ENCODE data around the gene TBX21.

Gene TBX21

GRCh38 chr17:47733047-47733673 is at the start of gene TBX21:
TSS of gene TBX21 (plus strand) at chr17:47733236. CDS start at chr17:47733455, 219 bp downstream.
- DNase-seq, result peak; percentile 93

- DNase-seq, result no peak
Observed at GRCh38 chr17:47684025-47684424, 49.0 kb upstream of the TBX21 start.

GRCh38 chr17:47684535-47685193 is 48.4 kb upstream of the TBX21 start:
- no peak for DNase-seq

- no peak for DNase-seq
Observed at GRCh38 chr17:47685556-47686275, 47.3 kb upstream of the TBX21 start.

- DNase-seq, result no peak
Observed at GRCh38 chr17:47686276-47686635, 46.8 kb upstream of the TBX21 start.

GRCh38 chr17:47686664-47687327 is 46.2 kb upstream of the TBX21 start:
- DNase-seq, result no peak

GRCh38 chr17:47687328-47687690 is 45.7 kb upstream of the TBX21 start:
- no peak for DNase-seq

- DNase-seq, result no peak
Observed at GRCh38 chr17:47687748-47688147, 45.3 kb upstream of the TBX21 start.

- DNase-seq, result no peak
Observed at GRCh38 chr17:47690121-47690520, 42.9 kb upstream of the TBX21 start.

- no peak for DNase-seq
Observed at GRCh38 chr17:47692137-47692894, 40.7 kb upstream of the TBX21 start.

- no peak for DNase-seq
Observed at GRCh38 chr17:47692895-47693730, 39.9 kb upstream of the TBX21 start.

- DNase-seq, result peak; percentile 70
Observed at GRCh38 chr17:47693731-47694580, 39.1 kb upstream of the TBX21 start, which contains the start of gene TBKBP1. TSS of gene TBKBP1 (plus strand) at chr17:47694161. CDS start at chr17:47696113, 1,952 bp downstream.

- peak; percentile 67 for DNase-seq
Observed at GRCh38 chr17:47694581-47695428, 38.2 kb upstream of the TBX21 start.

- DNase-seq, result no peak
Observed at GRCh38 chr17:47695429-47696376, 37.3 kb upstream of the TBX21 start.

GRCh38 chr17:47696717-47697642 is 36.1 kb upstream of the TBX21 start:
- DNase-seq, result no peak

- DNase-seq, result no peak
Observed at GRCh38 chr17:47697906-47698711, 34.9 kb upstream of the TBX21 start.

All from activated naive CD4-positive, alpha-beta T cell treated with anti-CD3 and anti-CD28 coated beads, Interleukin-2, amount 50 U/mL, for 16 hours (primary cell).